Measurements from ENCODE around the gene CCDC24.

CCDC24 gene

GRCh38 chr1:44031252-44032169, 40.1 kb downstream of the CCDC24 start, which contains the start of gene SLC6A9:
Gene SLC6A9 (minus strand): TSS chr1:44031462. CDS start chr1:44024277, 7,185 bp downstream.
- DNase-seq = peak; percentile 27
- in situ Hi-C loops (cut with HindIII; ENCODE audit: low pct_ligation_motif_present, low pct_unique_long_range_greater_than_20kb, low sequenced_read_pairs) = no loop called here

- DNase-seq = no peak
- in situ Hi-C loops (cut with HindIII; ENCODE audit: low pct_ligation_motif_present, low pct_unique_long_range_greater_than_20kb, low sequenced_read_pairs) = no loop called here
These were observed 40.9 kb downstream of the CCDC24 start for GRCh38 chr1:44032170-44032790.

- in situ Hi-C loops (cut with HindIII; ENCODE audit: low pct_ligation_motif_present, low pct_unique_long_range_greater_than_20kb, low sequenced_read_pairs) = no loop called here
- no peak for DNase-seq
These were observed 41.7 kb downstream of the CCDC24 start for GRCh38 chr1:44033041-44033575.

DNA sequence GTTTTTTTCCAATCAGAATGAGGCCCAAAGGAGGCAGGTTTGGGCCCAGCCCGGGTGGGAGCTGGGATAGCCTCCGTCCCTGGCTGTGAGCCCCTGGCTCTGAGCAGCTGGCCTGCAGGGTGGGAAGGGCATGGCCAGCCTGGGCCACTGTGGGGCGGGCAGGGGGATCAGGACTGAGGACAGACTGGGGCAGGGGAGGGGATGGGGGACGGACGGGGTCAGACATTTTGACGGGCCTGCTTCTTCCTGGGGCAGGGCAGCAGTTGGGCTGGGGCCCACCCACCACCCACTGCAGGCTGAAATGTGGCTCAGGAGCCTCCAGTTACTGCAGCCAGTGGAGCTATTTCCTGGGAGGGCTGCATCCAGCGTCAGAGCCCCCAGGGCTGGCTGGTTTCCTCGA, 42.4 kb downstream of the CCDC24 start:
- DNase-seq = no peak
- in situ Hi-C loops (cut with HindIII; ENCODE audit: low pct_ligation_motif_present, low pct_unique_long_range_greater_than_20kb, low sequenced_read_pairs) = no loop called here

DNA sequence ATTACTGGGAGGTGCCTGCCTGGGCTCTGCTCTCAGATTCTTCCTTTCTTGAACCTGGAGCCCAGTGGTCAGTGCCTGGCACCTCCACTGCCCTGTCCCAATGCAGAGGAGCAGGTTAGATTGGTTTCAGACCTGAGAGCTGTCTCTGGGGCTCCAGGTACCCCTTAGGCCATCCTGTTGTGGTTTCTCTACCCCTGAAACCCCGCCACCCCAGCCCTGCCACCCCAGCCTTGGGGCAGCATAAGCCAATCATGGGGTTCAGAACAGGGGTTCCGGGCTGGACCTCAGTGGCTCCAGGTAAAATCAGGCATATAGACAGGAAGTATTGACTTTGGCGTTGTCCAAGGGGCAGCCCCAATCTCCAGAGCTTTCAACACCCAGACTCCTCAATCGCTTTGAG, 43.0 kb downstream of the CCDC24 start:
- no peak for DNase-seq
- in situ Hi-C loops (cut with HindIII; ENCODE audit: low pct_ligation_motif_present, low pct_unique_long_range_greater_than_20kb, low sequenced_read_pairs) = no loop called here

GRCh38 chr1:44034976-44035716, 43.7 kb downstream of the CCDC24 start:
- no peak for DNase-seq
- in situ Hi-C loops (cut with HindIII; ENCODE audit: low pct_ligation_motif_present, low pct_unique_long_range_greater_than_20kb, low sequenced_read_pairs) = no loop called here

DNA sequence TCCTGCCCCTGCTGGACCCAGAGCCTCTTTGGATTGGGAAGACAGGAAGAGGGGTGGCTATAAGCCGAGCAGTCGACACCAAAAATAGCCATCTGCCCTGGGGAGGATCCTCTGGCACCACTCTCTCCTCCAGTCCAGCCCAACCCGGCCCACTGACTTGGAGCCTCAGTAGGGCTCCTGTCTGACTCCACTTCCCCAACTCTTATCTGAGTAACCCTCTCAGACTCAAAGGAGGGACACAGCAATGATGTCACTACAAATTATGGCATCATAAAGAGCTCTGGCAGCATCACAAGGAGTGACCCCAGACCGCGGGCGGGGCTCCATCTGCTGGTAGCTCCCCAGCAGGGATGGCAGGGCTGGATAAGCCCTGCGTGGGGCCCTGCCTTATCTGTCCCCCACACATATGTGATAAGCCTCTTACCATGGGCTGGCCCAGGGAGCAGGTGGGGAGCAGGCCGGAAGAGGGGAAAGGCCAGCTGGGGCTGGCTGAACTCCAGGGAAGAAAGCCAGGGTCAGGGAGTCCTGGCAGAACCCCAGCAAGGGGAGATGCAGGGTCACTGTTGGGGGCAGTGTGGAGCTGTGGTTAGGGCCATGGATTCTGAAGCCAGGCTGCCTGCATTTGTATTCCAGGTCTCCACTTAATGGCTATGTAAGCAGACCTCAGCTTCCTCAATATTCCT, 44.5 kb downstream of the CCDC24 start:
- in situ Hi-C loops (cut with HindIII; ENCODE audit: low pct_ligation_motif_present, low pct_unique_long_range_greater_than_20kb, low sequenced_read_pairs) = no loop called here
- no peak for DNase-seq

DNA sequence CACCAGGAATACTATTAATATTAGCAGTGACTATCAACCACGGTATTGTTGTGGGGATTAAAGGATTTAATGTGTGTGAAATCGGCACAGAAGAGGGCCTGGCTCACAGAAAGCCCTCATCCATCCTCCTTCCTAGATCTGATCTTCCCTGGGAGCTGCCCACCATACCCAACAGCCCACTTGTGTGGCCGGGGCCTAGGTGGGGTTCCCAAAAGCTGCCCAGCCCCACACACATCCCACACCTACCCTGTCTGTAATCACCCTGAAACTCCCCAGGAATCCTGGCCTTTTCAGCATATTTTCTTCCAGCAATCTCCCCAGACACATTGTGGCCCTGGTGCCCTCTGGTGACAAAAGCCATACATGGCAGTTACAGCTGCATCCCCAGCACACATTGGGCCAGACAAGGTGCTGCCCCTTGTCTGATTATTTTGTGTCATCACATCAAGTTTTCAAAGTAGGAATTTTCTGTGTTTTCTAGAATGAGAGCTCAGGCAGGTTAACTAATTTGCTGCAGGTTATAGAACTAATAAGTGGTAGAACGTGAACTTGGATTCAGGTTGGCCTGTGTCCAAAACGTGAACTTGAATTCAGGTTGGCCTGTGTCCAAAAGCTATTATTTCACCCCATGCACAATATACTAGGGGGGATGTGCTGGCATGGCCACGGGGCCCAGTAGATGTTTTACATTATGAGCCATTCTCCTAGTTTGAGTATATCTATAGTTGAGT, 45.2 kb downstream of the CCDC24 start:
- DNase-seq = peak; percentile 68
- in situ Hi-C loops (cut with HindIII; ENCODE audit: low pct_ligation_motif_present, low pct_unique_long_range_greater_than_20kb, low sequenced_read_pairs) = no loop called here

DNA sequence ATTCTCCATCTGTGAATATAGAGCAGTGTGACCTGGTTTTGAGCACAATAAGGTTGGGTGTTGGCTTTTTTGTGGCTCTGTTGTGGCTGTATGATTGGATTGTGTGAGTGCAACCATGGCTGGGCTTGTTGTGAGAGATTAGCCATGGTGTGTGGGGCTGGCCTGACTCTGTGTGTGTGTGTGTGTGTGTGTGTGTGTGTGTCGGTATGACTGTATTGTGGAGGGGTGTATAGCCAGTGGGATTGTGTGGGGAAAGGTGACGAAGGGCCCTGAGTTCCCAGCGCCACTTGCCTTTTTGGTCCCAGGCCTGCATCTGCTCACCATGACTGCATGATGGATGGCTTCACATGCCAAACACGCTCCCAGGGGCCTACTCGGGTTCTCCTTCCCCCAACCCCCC, 45.8 kb downstream of the CCDC24 start:
- in situ Hi-C loops (cut with HindIII; ENCODE audit: low pct_ligation_motif_present, low pct_unique_long_range_greater_than_20kb, low sequenced_read_pairs) = no loop called here
- DNase-seq = no peak

DNA sequence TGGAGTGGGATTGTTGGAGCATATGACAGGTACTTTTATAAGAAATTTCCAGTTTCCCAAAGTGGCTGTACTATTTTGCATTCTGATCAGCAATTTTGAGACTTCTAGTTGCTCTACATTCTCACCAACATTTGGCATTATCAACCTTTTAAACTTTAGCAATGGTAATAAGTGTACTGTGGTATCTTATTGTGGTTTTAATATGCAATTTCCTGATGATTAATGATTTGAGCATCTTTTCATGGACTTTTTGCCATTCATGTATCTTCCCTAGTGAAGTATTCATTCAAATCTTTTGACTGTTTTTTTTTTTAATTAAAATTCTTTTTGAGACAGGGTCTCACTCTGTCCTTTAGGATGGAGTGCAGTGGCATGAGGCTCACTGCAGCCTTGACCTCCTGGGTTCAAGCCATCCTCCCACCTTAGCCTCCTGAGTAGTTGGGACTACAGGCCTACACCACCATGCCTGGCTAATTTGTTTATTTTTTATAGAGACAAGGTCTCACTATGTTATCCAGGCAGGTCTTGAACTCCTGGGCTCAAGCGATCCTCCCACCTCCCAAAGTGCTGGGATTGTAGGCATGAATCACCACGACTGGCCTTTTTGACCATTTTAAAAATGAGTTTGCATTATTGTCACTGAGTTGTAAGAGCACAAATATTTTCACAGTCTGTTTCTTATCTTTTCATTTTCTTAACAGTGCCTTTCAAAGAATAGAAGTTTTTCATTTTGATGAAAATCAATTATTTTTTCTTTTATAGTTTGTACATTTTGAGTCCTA, 47.7 kb downstream of the CCDC24 start:
- in situ Hi-C loops (cut with HindIII; ENCODE audit: low pct_ligation_motif_present, low pct_unique_long_range_greater_than_20kb, low sequenced_read_pairs) = no loop called here

GRCh38 chr1:44040418-44040817, 49.0 kb downstream of the CCDC24 start:
- in situ Hi-C loops (cut with HindIII; ENCODE audit: low pct_ligation_motif_present, low pct_unique_long_range_greater_than_20kb, low sequenced_read_pairs) = no loop called here

More for the DNA sequence above, 47.7 kb downstream of the CCDC24 start:
- DNase-seq = no peak

GRCh38 chr1:44040846-44041245, 49.4 kb downstream of the CCDC24 start:
- in situ Hi-C loops (cut with HindIII; ENCODE audit: low pct_ligation_motif_present, low pct_unique_long_range_greater_than_20kb, low sequenced_read_pairs) = no loop called here
- DNase-seq = no peak

More at GRCh38 chr1:44040418-44040817, 49.0 kb downstream of the CCDC24 start:
- no peak for DNase-seq

- in situ Hi-C loops (cut with HindIII; ENCODE audit: low pct_ligation_motif_present, low pct_unique_long_range_greater_than_20kb, low sequenced_read_pairs) = no loop called here
- DNase-seq = no peak
These were observed 52.0 kb downstream of the CCDC24 start for GRCh38 chr1:44043176-44044070.

- DNase-seq = no peak
- in situ Hi-C loops (cut with HindIII; ENCODE audit: low pct_ligation_motif_present, low pct_unique_long_range_greater_than_20kb, low sequenced_read_pairs) = no loop called here
These were observed 52.8 kb downstream of the CCDC24 start for GRCh38 chr1:44044071-44044801.

DNA sequence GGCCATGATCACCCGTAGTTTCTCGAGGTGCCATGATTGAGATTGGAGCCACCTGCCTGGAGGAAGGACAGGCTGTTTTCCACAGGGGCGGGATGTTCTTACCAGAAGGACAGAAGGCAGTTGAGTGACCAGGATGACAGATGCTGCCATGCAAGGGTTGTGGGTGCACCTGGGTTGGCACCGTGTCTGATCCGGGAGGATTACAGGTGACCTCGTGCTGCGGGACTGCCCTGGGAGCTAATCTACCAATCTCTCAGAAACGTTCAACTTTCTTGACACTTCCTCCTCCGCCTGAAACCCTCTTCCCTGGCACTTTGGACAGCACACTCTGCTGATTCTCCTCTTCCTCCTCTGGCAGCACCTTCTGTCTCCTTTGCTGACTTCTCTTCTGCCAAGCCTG, 53.7 kb downstream of the CCDC24 start:
- no peak for DNase-seq
- in situ Hi-C loops (cut with HindIII; ENCODE audit: low pct_ligation_motif_present, low pct_unique_long_range_greater_than_20kb, low sequenced_read_pairs) = no loop called here

Data from ACHN (cell line).